HG02571 (cell line): ENCODE results near the gene DNASE1.
"Not testable (repeated sequence)": the region's sequence is repeated elsewhere in the genome, so short reads cannot be mapped to it uniquely, and the experiment has no call there.

Experiments used
- ATAC-seq: cut with Tn5 transposase; IDR thresholded peaks from one replicate; pipeline ENCODE4 v1.9.1; 2021; ENCODE audit warnings: mild to moderate bottlenecking, moderate library complexity; ENCODE audit not compliant: unreplicated experiment

Gene DNASE1

GRCh38 chr16:3654249-3654991 lies at the start of gene DNASE1:
DNASE1 (plus strand) TSS chr16:3654691; CDS start chr16:3655374, 683 bp downstream.
- no peak for ATAC-seq

- no peak for ATAC-seq
Measured at GRCh38 chr16:3606441-3606840, 48.0 kb upstream of the DNASE1 start.

GRCh38 chr16:3607161-3607560 lies 47.3 kb upstream of the DNASE1 start:
- ATAC-seq, result no peak

- ATAC-seq, result no peak
Measured at GRCh38 chr16:3607634-3608033, 46.9 kb upstream of the DNASE1 start.

GRCh38 chr16:3608069-3608468 lies 46.4 kb upstream of the DNASE1 start:
- no peak for ATAC-seq

- ATAC-seq, result not testable (repeated sequence)
Measured at GRCh38 chr16:3608976-3609375, 45.5 kb upstream of the DNASE1 start.

GRCh38 chr16:3609895-3610697 lies 44.4 kb upstream of the DNASE1 start:
- no peak for ATAC-seq

GRCh38 chr16:3610698-3611145 lies 43.8 kb upstream of the DNASE1 start:
- no peak for ATAC-seq

- peak; percentile 81 for ATAC-seq
Measured at GRCh38 chr16:3611146-3611975, 43.1 kb upstream of the DNASE1 start, which contains the start of gene SLX4. SLX4 (minus strand) TSS chr16:3611606; CDS start chr16:3608964, 2,642 bp downstream.

GRCh38 chr16:3612510-3613466 lies 41.7 kb upstream of the DNASE1 start:
- no peak for ATAC-seq

GRCh38 chr16:3618769-3619141 lies 35.7 kb upstream of the DNASE1 start:
- no peak for ATAC-seq

GRCh38 chr16:3623642-3624041 lies 30.8 kb upstream of the DNASE1 start:
- ATAC-seq, result no peak

- no peak for ATAC-seq
Measured at GRCh38 chr16:3625331-3625730, 29.2 kb upstream of the DNASE1 start.

- ATAC-seq, result no peak
Measured at GRCh38 chr16:3625911-3626732, 28.4 kb upstream of the DNASE1 start.

- no peak for ATAC-seq
Measured at GRCh38 chr16:3637371-3637923, 17.0 kb upstream of the DNASE1 start.

- no peak for ATAC-seq
Measured at GRCh38 chr16:3638916-3639644, 15.4 kb upstream of the DNASE1 start.

- ATAC-seq, result no peak
Measured at GRCh38 chr16:3640207-3640606, 14.3 kb upstream of the DNASE1 start.
